ENCODE measurements around the gene SATB2.

Gene SATB2

DNA sequence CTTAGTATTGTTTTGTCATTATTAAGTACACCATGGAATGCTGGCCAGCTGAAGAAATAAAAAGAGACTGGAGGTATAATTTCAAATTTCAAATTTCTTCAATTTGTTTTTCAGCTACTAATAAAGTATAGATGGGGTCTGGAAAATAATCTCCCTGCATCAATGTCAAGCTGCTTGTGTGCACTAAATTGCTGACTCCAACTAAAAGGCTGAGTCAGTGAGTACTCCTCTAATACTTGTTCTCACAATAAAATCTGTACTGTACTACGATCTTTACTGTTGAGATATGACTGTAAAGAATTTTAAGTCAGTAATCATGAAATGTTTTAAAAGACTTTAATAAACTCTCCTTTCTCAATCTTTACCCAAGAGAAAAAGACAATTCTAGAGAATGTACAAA is 131.9 kb downstream of the SATB2 start:
- no peak for DNase-seq (ENCODE audit: low read depth in 2 of 2)

DNA sequence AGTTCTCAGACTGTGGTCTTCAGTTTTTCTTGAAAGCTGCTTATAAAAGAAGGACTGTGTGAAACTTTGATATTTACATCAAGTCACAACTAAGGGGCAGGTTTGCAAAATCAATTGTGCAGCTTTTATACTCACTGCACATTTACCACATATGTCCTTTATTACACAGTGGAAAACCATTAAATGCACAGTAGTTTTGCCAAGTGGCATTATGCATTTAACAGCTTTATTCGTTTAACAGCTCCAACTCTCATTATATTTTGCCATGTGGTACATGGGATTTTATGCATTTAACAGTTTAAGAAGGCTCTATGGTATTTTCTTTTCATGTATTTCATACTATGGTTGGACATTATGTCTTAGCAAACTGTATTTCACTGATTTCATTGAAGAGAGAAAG is 135.6 kb downstream of the SATB2 start:
- no peak for DNase-seq (ENCODE audit: low read depth in 2 of 2)

DNA sequence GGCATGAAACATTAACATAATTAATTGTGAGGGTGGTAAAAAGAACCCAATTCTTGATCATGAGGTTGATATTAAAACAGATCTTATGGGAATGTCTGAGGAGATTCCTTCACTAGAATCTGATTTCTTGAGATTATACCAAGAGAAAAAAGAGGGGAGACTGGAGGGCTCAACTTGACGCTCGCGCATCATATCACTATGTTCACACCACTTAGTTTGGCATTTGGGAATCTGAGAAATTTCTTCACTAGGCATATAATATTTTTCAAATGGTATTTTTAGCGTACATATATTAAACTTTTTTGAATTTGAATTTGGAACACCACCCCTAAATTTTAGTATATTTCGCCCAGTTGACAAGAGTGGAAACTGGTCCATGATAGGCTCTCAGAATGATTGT is 140.1 kb downstream of the SATB2 start:
- DNase-seq (ENCODE audit: low read depth in 2 of 2): no peak

DNA sequence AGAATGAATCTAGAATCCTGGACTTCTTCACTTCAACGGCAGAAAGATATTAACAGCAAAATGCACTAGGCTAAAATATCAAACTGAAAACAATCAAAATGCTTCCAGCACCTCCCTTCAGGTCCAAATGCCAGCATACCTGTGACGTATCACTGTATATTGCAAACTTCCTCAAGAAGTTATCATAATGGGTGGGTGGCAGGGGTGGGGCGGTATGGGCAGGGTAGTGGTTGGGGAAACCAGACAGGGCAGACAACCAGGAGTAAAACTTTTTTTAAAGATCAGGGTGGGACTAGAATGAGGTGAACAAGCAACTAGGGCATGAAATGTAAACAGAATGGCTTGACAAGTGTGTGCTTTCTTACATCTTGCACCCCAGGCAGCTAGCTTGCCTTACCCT is 140.9 kb downstream of the SATB2 start:
- DNase-seq (ENCODE audit: low read depth in 2 of 2): no peak

DNA sequence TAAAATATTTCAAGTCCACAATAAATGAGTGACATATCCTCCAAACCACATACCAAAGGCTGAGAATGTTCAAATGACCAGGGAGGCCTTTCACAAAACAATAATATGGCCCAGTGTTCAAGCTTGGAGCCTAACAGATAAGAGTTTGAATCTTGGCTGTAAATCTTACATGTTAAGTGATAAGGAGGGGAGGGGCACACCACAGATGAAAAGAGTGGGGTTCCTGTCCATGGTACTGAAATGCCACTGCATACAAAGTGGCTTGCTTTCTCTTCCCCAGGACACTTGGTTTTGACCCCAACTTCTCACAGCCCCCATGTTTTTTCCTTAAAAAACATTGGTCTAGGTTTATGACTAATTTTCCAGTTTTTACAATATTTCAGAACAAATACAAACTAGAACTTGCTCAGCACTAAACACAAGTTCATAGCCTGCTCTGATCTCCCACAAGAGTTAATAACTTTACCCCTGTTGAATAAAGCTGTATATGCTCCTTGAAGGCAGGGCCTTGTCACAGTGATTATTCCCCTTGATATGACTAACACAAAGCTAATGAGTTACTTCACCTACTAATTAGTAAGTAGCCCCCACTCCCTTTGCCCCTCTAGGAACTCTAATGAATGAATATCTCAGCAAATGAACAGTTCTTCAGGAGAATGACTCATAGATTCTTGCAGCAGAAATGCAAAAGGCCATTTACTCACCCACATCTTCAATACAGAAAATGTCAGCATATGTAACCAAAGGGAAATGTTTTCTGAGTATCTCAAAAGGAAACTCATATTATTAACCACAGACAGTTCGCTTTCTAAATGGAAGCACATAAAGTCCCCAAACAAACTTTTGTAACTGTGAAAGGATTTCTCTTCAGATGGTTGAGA is 142.2 kb downstream of the SATB2 start:
- no peak for DNase-seq (ENCODE audit: low read depth in 2 of 2)

DNA sequence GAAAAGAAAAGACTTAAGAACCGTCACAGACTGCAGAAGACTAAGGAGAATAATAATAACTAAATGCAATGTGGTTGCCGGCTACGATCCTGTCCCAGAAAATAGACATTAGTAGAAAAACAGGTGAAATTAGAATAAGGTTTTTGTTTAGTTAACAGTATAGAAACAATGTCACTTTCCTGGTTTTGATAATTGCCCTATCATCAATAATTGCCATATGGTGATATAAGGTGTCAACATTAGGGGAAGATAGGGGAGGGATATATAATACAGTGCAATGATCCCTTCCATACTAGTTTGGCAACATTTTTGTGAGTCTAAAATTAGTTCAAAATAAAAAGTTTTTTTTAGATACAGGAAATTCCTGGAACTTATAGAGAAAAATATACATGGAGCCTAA is 144.8 kb downstream of the SATB2 start:
- DNase-seq (ENCODE audit: low read depth in 2 of 2): no peak

DNA sequence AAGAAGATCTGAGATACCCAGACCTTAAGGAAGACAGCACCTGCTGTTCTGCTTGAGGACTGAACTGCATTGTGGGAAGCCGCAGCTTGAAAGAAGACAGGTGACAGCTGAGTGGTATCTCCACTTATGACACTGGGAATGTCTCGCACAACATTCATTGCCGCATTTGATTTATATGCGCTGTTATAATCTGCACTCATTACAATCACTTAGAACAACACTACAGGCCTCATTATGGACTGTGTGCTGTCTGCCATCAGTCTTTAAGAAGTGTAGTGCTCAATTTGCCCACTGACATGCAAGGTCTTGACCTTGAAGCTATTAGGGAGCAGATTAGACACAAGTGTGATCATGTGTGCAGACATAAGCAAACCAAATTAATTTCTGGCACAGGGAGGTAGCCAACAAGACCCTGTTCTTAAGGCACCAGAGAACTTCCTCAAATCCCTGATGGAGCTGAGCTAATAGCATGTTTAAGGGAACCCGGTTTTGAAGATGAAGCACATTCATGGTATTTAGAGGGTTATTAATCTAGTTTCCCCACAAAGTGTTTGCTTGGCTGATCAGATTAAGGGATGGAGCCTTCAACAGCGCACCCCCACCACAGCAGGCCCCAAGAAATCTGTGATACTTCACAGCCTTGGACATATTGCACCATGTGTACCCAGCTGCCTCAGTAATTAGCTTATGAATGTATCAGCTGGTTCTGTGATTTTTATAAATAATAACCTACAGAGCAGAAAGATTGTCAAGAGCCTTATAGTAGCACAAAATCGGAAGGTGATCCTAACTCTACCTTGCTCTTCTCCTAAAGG is 146.8 kb downstream of the SATB2 start:
- no peak for DNase-seq (ENCODE audit: low read depth in 2 of 2)

DNA sequence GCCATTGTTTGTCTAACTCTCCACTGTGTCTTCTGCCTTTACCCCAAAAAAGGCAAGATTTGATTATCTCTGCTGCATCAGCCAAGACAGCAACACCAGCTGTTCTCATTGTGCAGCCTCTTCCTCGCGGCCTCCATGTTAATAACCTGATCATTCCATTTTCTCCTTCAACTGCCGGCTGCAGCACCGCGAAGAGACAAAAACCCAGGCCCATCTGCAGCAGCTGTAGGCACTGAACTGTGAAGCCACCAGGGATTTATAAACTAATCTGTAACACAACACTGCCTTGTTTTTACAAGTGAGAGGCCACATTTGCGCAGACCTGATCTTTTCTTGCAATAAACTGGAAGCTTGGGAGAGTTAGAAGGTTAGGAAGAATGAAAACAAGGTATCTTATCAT is 147.8 kb downstream of the SATB2 start:
- no peak for DNase-seq (ENCODE audit: low read depth in 2 of 2)

DNA sequence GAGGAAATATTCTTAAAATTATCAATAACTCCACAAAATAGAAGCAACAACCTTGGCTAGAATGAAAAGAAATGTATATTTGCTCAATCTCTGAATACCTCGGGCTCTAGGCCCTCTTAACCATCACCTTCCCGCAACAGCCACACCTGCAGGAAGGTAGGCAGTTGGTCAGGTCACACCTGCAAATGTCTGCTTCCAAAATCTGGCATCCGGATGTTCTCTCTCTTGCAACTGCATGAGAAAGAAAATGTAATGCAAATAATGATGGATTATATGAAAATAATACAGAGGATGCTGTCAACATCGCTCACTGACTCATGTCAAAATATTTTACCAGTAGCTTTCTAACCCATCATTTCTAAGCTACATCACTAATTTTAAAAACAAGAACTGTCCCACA is 148.3 kb downstream of the SATB2 start:
- no peak for DNase-seq (ENCODE audit: low read depth in 2 of 2)

DNA sequence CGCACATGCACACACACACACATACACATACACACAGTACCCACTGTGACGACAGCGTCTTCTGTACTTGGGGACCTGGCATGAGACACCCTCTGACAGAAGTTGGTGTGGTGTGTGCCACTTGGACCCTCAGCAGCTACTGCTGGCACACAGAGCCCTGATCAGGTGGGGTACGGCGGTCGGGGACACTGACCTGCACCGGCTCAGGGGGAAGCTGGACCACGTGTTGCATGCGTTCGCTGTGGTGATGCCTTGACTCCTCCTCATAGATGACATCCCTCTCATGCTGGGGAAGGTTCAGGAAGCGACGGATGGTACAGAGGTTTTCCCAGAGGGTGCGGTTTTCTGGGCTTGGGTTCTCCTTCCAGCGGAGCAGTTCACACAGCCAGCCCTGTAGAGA is 149.2 kb downstream of the SATB2 start:
- DNase-seq (ENCODE audit: low read depth in 2 of 2): no peak

DNA sequence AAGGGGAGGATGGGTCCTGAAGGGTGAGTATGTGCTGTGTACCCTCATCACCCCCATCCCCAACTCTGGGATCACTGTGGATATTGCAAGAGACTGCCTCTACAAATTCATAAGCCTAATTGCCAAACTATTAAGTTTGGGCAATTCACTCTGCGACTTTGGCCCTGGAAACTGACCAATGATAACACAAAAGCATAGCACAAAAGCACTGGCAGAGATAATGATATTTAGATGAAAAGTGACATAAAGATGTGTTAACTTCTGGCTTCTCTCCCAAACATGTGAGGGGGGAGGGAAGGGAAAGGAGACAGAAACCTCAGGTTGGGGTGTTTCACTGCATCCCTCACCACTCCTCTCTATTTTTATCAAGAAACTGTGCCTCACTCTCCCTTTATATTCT is 150.3 kb downstream of the SATB2 start:
- DNase-seq (ENCODE audit: low read depth in 2 of 2): no peak

DNA sequence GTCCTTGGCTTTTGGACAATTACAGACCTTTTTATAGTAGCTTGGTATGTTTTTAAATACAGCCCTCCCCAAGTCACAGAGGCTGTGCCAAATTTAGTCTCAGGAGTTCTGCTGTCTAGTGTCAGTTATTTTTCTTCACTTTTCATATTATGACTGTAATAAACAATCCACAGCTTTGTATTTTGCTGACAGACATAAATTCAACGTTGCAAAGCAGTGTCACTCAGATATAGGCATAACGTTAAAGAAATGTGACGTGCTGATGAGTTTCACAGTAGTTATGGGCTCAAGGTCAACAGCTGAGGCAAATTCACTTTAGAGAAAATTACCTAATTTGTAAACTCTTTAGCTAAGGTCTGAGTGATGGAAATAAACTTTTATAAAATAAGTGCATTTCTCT is 151.6 kb downstream of the SATB2 start:
- DNase-seq (ENCODE audit: low read depth in 2 of 2): no peak

DNA sequence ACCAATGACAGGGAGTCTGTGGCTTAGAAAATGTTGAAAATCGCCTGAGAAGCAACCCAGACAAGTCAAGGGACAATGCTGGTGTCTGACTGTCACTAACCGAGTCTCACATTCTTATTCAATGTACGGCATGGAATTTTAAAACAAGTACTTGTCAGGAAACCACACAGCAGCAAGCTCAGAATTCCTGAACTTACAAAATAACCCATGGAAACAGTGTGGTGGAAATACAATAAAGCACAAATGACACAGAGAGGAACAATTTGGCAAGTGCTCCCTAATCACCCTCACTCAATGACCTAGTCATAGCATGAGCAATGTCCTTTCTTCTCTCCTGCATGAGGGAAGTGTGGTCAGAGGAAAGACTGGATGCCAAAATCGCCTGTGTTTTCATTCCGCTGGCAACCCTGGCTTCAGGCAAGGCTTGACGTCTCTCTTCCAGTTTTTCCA is 154.0 kb downstream of the SATB2 start:
- DNase-seq (ENCODE audit: low read depth in 2 of 2): no peak

DNA sequence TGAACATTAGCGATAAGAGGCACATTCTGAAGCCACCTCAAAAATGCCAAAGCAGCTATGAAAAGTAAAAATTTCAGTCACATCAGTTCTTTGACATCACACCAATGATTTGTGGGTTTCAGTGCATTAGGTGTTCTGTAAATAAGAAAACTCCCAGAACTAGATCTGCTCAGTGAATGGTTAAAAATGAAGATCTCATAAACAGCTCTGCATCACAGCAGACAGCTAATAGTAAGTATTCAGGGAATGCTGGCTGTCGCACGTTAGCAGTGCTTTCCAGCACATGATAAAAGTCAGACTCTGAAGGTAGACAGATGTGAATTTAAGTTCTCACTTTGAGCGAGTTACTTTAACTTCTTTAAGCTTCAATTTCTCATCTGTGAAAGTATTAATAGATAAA is 154.9 kb downstream of the SATB2 start:
- no peak for DNase-seq (ENCODE audit: low read depth in 2 of 2)

DNA sequence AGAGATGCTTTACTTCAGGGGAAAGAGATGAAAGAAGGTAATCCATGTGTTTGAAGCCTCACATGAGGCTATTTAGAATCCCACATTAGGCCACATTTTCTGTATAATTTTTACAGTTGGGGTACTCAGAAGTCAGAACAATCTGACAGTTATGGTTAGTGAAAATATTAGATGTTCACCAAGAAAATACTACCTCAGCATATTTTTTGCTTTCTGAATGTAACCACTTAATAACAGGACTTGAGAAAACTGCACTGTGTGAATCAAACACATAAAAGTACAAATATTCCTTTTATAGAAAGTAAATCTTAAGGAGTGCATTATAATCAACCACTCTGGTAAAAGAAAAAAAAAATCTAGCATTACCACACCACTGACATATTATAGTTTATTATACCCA is 169.3 kb downstream of the SATB2 start:
- no peak for DNase-seq (ENCODE audit: low read depth in 2 of 2)

DNA sequence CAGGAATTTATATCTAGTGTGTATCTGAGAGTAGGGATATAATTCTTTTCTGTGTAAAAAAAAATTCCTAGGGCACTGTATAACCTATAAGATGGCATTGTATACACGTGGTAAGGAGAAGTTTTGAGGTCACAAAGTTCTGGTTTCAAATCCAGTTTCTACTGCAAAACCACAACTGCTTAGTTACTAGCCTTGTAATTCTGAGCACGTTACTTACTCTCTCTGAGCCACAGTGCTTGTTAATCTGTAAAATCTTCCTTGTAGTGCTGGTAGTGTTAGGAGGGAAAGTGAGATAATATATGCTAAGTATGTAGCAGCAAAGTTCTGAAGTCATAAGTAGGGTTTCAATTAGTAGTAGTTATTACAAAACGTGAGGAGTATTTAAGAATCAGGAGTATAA is 175.4 kb downstream of the SATB2 start:
- no peak for DNase-seq (ENCODE audit: low read depth in 2 of 2)

DNA sequence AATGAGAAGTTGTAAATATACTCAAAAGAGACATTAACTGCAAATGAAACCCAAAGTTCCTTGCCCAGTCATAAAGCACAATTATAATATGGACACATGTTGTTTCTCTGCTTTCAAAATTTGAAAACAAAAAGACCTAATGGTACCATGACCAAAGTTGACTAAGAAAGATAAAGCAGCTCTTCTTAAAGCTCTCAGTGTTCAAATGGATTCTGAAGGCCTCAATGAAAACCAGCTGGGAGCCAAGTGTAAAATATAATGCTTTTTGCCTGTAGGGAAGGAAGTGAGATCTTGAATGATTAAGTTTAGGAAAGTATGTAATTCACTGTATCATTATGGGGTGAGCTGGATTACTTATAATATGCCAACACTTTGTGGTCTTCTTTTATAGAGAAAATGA is 178.6 kb downstream of the SATB2 start:
- no peak for DNase-seq (ENCODE audit: low read depth in 2 of 2)

DNA sequence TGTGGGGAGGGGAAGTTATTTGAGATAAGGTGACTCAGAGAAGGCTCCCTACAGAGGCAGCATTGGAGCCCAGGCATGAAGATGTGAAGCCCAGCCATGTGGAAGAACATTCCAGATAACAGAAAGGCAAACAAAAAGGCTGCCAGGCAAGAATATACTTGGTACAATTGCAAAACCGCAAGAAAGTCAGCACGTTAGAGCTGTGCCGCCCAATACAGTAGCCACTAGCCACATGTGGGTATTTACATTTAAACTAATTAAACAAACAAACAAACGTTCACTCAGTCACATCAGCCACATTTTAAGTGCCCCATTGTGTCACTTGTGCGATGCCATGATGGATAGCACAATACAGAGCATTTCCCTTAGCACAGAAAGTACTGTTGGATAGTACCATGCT is 179.6 kb downstream of the SATB2 start:
- no peak for DNase-seq (ENCODE audit: low read depth in 2 of 2)

DNA sequence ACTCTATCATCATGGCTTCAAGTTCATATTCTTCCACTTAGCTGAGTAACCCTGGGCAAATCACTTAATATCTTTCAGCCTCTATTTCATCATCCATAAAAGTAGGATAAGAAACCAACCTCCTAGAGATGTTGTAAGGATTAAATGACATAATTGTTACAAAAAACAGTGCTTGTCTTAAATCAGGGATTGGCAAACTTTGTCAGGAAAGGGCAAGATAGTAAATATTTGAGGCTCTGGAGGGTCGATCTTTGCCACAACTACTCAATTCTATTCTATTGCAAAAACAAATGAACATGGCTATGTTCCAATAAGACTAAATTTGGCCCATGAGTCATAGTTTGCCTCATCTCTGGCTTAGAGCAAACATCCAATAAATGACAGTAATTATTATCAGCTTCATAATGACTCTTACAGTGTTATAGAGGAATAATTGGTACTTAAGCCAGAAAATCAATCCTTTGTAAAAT is 184.7 kb downstream of the SATB2 start:
- no peak for DNase-seq (ENCODE audit: low read depth in 2 of 2)

DNA sequence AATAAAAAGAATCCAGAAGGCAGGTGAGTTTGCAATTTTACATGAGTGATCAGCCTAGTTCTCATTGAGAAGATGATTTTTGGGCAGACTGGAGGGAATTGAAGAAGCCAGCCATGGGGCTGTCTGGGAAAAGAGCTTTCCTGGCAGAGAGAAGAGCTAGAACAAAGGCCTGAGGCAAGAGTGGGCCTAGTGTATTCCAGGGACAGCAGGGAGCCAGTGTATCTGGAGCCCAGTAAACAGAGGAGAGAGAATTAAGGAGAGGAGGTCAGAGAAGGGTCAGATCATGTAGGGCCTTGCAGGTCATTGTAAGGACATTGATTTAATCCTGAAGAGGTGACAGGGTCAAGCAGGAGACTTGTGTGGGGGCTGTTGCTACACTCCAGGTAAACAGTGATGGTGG is 195.8 kb downstream of the SATB2 start:
- no peak for DNase-seq (ENCODE audit: low read depth in 2 of 2)

DNA sequence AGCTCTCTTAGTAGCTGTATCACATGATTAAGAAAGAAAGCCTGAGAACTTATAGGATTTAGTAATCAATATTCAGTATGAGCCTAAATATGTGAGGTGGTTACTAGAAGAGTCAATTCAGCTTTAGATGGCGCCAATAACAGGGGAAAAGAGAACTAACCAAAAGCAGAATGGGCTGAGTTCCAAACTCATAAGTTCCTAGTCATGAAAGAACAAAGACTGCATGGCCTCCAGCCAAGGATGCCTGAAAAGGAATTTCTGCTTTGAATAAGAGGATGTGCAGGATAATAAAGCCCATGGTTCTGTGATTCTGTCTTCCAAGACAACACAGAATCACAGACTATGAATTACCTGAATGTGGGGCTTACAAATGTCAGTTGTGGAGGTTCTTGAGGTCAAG is 196.5 kb downstream of the SATB2 start:
- DNase-seq (ENCODE audit: low read depth in 2 of 2): no peak

DNA sequence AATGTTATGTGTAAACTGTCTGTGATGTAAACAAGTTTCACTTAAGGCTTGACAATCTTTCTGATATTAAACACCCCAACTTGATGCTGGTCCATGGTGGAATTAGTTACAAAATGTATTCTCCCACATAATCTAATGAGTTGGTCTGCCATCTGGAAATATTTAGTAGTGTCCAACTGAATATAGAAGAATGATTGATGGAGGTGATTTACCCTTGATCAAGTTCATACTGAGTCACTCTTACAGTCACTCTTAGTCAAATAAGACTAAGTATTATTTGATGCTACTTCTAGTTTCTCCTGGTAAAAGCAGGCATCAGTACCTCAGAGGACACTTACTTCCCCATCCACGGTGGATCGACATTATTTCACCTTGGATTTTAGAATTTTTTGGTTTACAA is 198.1 kb downstream of the SATB2 start:
- no peak for DNase-seq (ENCODE audit: low read depth in 2 of 2)

DNA sequence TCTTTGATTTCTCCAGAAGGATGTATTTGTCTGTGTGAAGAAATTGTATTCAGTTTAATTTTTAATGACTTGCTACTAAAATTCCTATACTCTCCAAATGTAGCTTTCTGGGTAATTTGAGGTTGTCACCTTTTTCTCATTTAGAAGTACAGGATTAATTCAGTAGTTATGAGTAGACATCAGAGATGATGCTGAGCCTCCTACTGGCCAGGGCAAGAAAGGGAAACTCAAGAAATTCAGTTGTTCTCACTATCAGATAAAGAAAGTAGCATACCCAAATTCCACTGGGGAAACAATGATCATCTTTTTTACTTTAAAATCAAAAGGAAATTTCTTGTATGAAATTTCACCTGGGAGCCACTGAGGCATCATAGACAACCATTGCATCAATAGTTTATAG is 199.4 kb downstream of the SATB2 start:
- no peak for DNase-seq (ENCODE audit: low read depth in 2 of 2)
